ENCODE results near the gene RAB15. TPM values are rescaled to one million over a fixed set of nuclear protein-coding genes. Genes with fewer than 3 reads are reported as not detected.

The RAB15 gene
- total and polyA plus RNA-seq, 9 of the 15 experiments (the other 6 are each of a cell fraction or from before 2014, with no cell fraction given): 0.09 to 0.30 (median 0.16) TPM; not detected in 2

DNA sequence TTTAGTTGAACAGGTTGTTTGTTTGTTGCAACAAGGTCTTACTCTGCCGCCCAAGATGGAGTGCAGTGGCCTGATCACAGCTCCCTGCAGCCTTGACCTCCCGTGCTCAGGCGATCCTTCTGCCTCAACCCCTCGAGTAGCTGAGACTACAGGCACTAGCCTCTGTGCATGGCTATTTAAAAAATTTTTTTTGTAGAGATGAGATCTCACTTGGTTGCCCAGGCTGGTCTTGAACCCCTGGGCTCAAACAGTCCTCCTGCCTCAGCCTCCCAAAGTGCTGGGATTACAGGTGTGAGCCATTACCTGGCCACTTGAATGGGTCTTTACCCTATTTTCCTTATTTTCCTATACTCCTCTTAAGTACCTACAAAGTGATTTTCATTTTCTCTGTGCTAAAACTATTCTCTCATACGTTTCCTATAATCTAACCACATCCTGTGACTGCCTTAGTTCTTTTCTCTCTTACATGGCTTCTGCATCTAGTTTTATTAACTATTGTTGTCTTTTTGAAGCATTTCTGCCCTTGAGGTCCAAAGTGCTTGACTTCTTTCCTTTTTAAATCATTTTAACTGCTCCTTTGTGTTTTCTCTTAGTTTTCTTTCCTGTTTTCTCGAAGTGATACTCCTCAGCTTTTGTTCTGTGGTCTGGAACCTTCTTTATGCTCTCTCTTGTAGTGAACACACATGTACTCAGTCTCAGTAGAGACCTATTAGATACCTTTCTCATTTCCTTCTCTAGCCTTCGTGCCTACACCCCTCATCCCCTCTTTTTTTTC lies 43.7 kb downstream of the RAB15 start:
- in situ Hi-C loops (cut with MboI): no loop called here
- WGBS (ENCODE audit: insufficient coverage, low coverage, missing lambda C conversion rate): 70% methylated on average over 6 of the region's 7 CpGs
- no peaks in the 10 kb centered on the region for H3K79me2 ChIP-seq (ENCODE audit: control insufficient read depth, insufficient read depth, low read length)
- H3K27me3 ChIP-seq (ENCODE audit: control insufficient read depth in 2 of 2, insufficient read depth in 2 of 2, low read length in 2 of 2): no peaks in the 10 kb centered on the region
- H3K4me2 ChIP-seq (ENCODE audit: insufficient read depth, low read length): no peak overlapping the region
- no peak overlapping the region for H3K27ac ChIP-seq (ENCODE audit: extremely low read depth, low read depth, low read length)
- intact Hi-C loops (cut with micrococcal nuclease): no loop called here
- H3K4me1 ChIP-seq (replicated peaks in 1 of 2; ENCODE audit: control insufficient read depth in 2 of 2, insufficient read depth in 2 of 2, low read length in 2 of 2): no peaks in the 10 kb centered on the region
- ChIA-PET CTCF (ENCODE audit: low intra/inter-chr PET ratio) (no interaction called here), POLR2A (interaction anchor here (0.6 to 2.5 kb wide), 2 partner anchors 14 to 270 kb away, joined by 3 to 10 read pairs; partner anchors contain the start of gene CHURC1)
- H2AFZ ChIP-seq (ENCODE audit: low read depth, low read length): no peak overlapping the region
- TF ChIP-seq OTX1 (CRISPR knock-in tag; IDR thresholded peaks at IDR 0.05) (no peak), ZBTB1 (CRISPR knock-in tag; IDR thresholded peaks at IDR 0.05; ENCODE audit: borderline replicate concordance, low read depth) (no peak), XRCC5 (IDR thresholded peaks at IDR 0.05; ENCODE audit: low read depth, low read length) (no peak), BACH1 (tag; IDR thresholded peaks at IDR 0.05) (no peak)
- TF ChIP-seq, protein P1, sequence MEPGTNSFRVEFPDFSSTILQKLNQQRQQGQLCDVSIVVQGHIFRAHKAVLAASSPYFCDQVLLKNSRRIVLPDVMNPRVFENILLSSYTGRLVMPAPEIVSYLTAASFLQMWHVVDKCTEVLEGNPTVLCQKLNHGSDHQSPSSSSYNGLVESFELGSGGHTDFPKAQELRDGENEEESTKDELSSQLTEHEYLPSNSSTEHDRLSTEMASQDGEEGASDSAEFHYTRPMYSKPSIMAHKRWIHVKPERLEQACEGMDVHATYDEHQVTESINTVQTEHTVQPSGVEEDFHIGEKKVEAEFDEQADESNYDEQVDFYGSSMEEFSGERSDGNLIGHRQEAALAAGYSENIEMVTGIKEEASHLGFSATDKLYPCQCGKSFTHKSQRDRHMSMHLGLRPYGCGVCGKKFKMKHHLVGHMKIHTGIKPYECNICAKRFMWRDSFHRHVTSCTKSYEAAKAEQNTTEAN (CRISPR knock-in tag; IDR thresholded peaks at IDR 0.05): no peak
- TF ChIP-seq, protein P2, sequence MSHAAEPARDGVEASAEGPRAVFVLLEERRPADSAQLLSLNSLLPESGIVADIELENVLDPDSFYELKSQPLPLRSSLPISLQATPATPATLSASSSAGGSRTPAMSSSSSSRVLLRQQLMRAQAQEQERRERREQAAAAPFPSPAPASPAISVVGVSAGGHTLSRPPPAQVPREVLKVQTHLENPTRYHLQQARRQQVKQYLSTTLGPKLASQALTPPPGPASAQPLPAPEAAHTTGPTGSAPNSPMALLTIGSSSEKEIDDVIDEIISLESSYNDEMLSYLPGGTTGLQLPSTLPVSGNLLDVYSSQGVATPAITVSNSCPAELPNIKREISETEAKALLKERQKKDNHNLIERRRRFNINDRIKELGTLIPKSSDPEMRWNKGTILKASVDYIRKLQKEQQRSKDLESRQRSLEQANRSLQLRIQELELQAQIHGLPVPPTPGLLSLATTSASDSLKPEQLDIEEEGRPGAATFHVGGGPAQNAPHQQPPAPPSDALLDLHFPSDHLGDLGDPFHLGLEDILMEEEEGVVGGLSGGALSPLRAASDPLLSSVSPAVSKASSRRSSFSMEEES (CRISPR knock-in tag; IDR thresholded peaks at IDR 0.05): no peak
- no peaks in the 10 kb centered on the region for H4K20me1 ChIP-seq (replicated peaks; ENCODE audit: control insufficient read depth, insufficient read depth, low read length)
- DNase-seq (ENCODE audit: extremely low read depth in 1 of 4, low spot score in 3 of 4): no peak
- no peaks in the 10 kb centered on the region for H3K9me1 ChIP-seq (ENCODE audit: control insufficient read depth, insufficient read depth, low read length)
- no TSS peak for BruUV-seq (replicated peaks)
- no peak overlapping the region for H3K9ac ChIP-seq (ENCODE audit: insufficient read depth in 1 of 2, low read depth in 2 of 2, low read length in 2 of 2)
- no peak for FAIRE-seq
- no peak for ATAC-seq
- no peak overlapping the region for H3K4me3 ChIP-seq
- no peaks in the 10 kb centered on the region for H3K9me3 ChIP-seq (replicated peaks; ENCODE audit: control insufficient read depth, insufficient read depth, low read depth, low read length)
- peaks cover 75% of the 10 kb centered on the region; the same call in 2 of the 3 replicates for H3K36me3 ChIP-seq (ENCODE audit: control insufficient read depth, insufficient read depth, low read length)
